OCI-LY1 (cell line): ENCODE results near the gene ZNFX1.
A peak's percentile ranks its signal among the peaks of the same experiment; 100 is the strongest.

Experiments
- H2AFZ ChIP-seq: fragments of 200-600 bp; sonication (generic), shearing (Covaris generic); 2 replicates; pipeline ENCODE4 v1.6.0; 2014; ENCODE audit warnings: antibody characterized with exemption, mild to moderate bottlenecking, low read length
- H3F3A ChIP-seq: fragments of 200-600 bp; sonication (generic), shearing (Covaris generic); 2 replicates; pipeline ENCODE4 v1.6.0; 2014; ENCODE audit warnings: mild to moderate bottlenecking, antibody characterized with exemption, low read length, moderate library complexity; ENCODE audit not compliant: insufficient read depth
- H3K27ac ChIP-seq: fragments of 200-600 bp; sonication (generic); 2 replicates; pipeline ENCODE4 v1.5.1; 2014; ENCODE audit warnings: low read length, mixed run types, mild to moderate bottlenecking, low read depth; ENCODE audit not compliant: poor library complexity, severe bottlenecking
- H3K27me3 ChIP-seq: fragments of 200-600 bp; sonication (generic); 2 replicates; pipeline ENCODE4 v1.6.0; 2014; ENCODE audit warnings: antibody characterized with exemption, mild to moderate bottlenecking, low read length, moderate library complexity; ENCODE audit not compliant: insufficient read depth
- H3K36me3 ChIP-seq: fragments of 200-600 bp; sonication (generic); 2 replicates; pipeline ENCODE4 v1.6.1; 2014; ENCODE audit warnings: mild to moderate bottlenecking, antibody characterized with exemption, low read length, moderate library complexity, mixed read lengths; ENCODE audit not compliant: insufficient read depth
- H3K4me1 ChIP-seq: fragments of 200-600 bp; sonication (generic); 2 replicates; pipeline ENCODE4 v1.5.1; 2014; ENCODE audit warnings: mild to moderate bottlenecking, low read length, moderate library complexity; ENCODE audit not compliant: insufficient read depth, severe bottlenecking
- H3K4me2 ChIP-seq: fragments of 200-600 bp; sonication (generic), shearing (Covaris generic); 2 replicates; pipeline ENCODE4 v1.6.1; 2014; ENCODE audit warnings: low read length
- H3K4me3 ChIP-seq: fragments of 200-600 bp; sonication (generic); 2 replicates; pipeline ENCODE4 v1.5.1; 2014; ENCODE audit warnings: low read length, low read depth, mild to moderate bottlenecking, mixed read lengths; ENCODE audit not compliant: poor library complexity, severe bottlenecking
- H3K79me2 ChIP-seq: fragments of 200-600 bp; shearing (Covaris generic); 2 replicates; pipeline ENCODE4 v1.6.1; 2016; ENCODE audit warnings: mixed run types, low read length, mixed read lengths; ENCODE audit not compliant: insufficient read depth
- H3K9ac ChIP-seq: fragments of 200-600 bp; sonication (generic), shearing (Covaris generic); 2 replicates; pipeline ENCODE4 v1.6.1; 2014; ENCODE audit warnings: mild to moderate bottlenecking, low read length, mixed read lengths
- H3K9me2 ChIP-seq: fragments of 200-600 bp; sonication (generic), shearing (Covaris generic); 2 replicates; pipeline ENCODE4 v1.6.1; 2014; ENCODE audit warnings: low read depth, mild to moderate bottlenecking, low read length, mixed read lengths
- H3K9me3 ChIP-seq: fragments of 200-600 bp; shearing (Covaris generic); 2 replicates; pipeline ENCODE4 v1.6.1; 2014; ENCODE audit warnings: low read length, mixed read lengths
- H4K20me1 ChIP-seq: fragments of 200-600 bp; sonication (generic), shearing (Covaris generic); 2 replicates; pipeline ENCODE4 v1.6.0; 2016; ENCODE audit warnings: mild to moderate bottlenecking, low read length; ENCODE audit not compliant: insufficient read depth
- CTCF ChIP-seq: fragments of 200-600 bp; sonication (generic), shearing (Covaris generic); IDR thresholded peaks from 2 replicates; pipeline ENCODE4 v1.5.1; 2017; ENCODE audit warnings: mild to moderate bottlenecking, antibody characterized with exemption, low read length, moderate library complexity, mixed read lengths
- EZH2 ChIP-seq: fragments of 200-600 bp; sonication (generic), shearing (Covaris generic); IDR thresholded peaks from 2 replicates; pipeline ENCODE4 v1.8.0; 2017; ENCODE audit warnings: borderline replicate concordance, mixed run types, mild to moderate bottlenecking, antibody characterized with exemption, low read length, moderate library complexity, mixed read lengths

ZNFX1 gene

GRCh38 chr20:49247169-49247723 is 30.6 kb downstream of the ZNFX1 start:
- Histone ChIP-seq H3K4me3 (no peak overlapping the region), H3K9me3 (no peaks in the 10 kb centered on the region), H3K9me2 (no peaks in the 10 kb centered on the region), H3K27ac (no peak overlapping the region), H3F3A (no peaks in the 10 kb centered on the region), H4K20me1 (no peaks in the 10 kb centered on the region), H2AFZ (no peak overlapping the region), H3K4me2 (no peak overlapping the region), H3K9ac (no peak overlapping the region), H3K4me1 (no peaks in the 10 kb centered on the region), H3K36me3 (peaks cover 97% of the 10 kb centered on the region), H3K27me3 (no peaks in the 10 kb centered on the region), H3K79me2 (no peaks in the 10 kb centered on the region)
- TF ChIP-seq CTCF = no peak
- no peak for TF ChIP-seq EZH2

- peaks cover 97% of the 10 kb centered on the region for H3K36me3 ChIP-seq
- no peaks in the 10 kb centered on the region for H3K9me3 ChIP-seq
- H4K20me1 ChIP-seq = no peaks in the 10 kb centered on the region
- peak; percentile 71 for TF ChIP-seq CTCF
- no peak for TF ChIP-seq EZH2
- H3K9ac ChIP-seq = no peak overlapping the region
- H3K4me3 ChIP-seq = no peak overlapping the region
- H3K27me3 ChIP-seq = no peaks in the 10 kb centered on the region
- no peaks in the 10 kb centered on the region for H3K9me2 ChIP-seq
- no peaks in the 10 kb centered on the region for H3K4me1 ChIP-seq
- H3K79me2 ChIP-seq = no peaks in the 10 kb centered on the region
- no peaks in the 10 kb centered on the region for H3F3A ChIP-seq
- H2AFZ ChIP-seq = no peak overlapping the region
- no peak overlapping the region for H3K4me2 ChIP-seq
- H3K27ac ChIP-seq = no peak overlapping the region
Observed at GRCh38 chr20:49245921-49246740, 31.7 kb downstream of the ZNFX1 start.

- Histone ChIP-seq H2AFZ (no peak overlapping the region), H3K9ac (no peak overlapping the region), H3K27ac (no peak overlapping the region), H3K4me3 (no peak overlapping the region), H3K4me1 (no peaks in the 10 kb centered on the region), H3K79me2 (no peaks in the 10 kb centered on the region), H3K4me2 (no peak overlapping the region), H4K20me1 (no peaks in the 10 kb centered on the region), H3K9me2 (no peaks in the 10 kb centered on the region), H3F3A (no peaks in the 10 kb centered on the region), H3K36me3 (peaks cover 93% of the 10 kb centered on the region), H3K9me3 (no peaks in the 10 kb centered on the region), H3K27me3 (no peaks in the 10 kb centered on the region)
- TF ChIP-seq CTCF = no peak
Observed at GRCh38 chr20:49237531-49237930, 40.3 kb downstream of the ZNFX1 start.
